Right hindlimb (tissue), 1 donor: ENCODE results near the gene OR8H1.

Experiments used
- DNase-seq: peaks from one replicate; pipeline ENCODE4 v3.0.0-alpha.2; 2018

OR8H1 gene

GRCh38 chr11:56292154-56292553, at the start of gene OR8H1:
TSS of gene OR8H1 (minus strand) at chr11:56292254. CDS start at chr11:56291062, 1,192 bp downstream.
- no peak for DNase-seq

- DNase-seq: no peak
Measured at GRCh38 chr11:56340289-56340688, 48.2 kb upstream of the OR8H1 start.

GRCh38 chr11:56333156-56333555, 41.1 kb upstream of the OR8H1 start:
- no peak for DNase-seq

GRCh38 chr11:56331861-56332491, 39.9 kb upstream of the OR8H1 start:
- no peak for DNase-seq

- DNase-seq: no peak
Measured at GRCh38 chr11:56314844-56315243, 22.8 kb upstream of the OR8H1 start, which contains the start of gene OR8K3. TSS of gene OR8K3 (plus strand) at chr11:56315144. CDS start at chr11:56318307, 3,163 bp downstream.

- no peak for DNase-seq
Measured at GRCh38 chr11:56307836-56308235, 15.8 kb upstream of the OR8H1 start.

- no peak for DNase-seq
Measured at GRCh38 chr11:56296898-56297297, 4.8 kb upstream of the OR8H1 start.

- no peak for DNase-seq
Measured at GRCh38 chr11:56273854-56274253, 18.2 kb downstream of the OR8H1 start, which contains the start of gene OR5T1. TSS of gene OR5T1 (plus strand) at chr11:56274154. CDS start at chr11:56275639, 1,485 bp downstream.

- no peak for DNase-seq
Measured at GRCh38 chr11:56271092-56271491, 21.0 kb downstream of the OR8H1 start.

- no peak for DNase-seq
Measured at GRCh38 chr11:56251954-56252353, 40.1 kb downstream of the OR8H1 start, which contains the start of gene OR5T3. TSS of gene OR5T3 (plus strand) at chr11:56252254. CDS start at chr11:56252254, 0 bp downstream.
